SU-DHL-6 (cell line): ENCODE data around the gene FN1.

Experiments
- CTCF ChIP-seq: fragments of 200-600 bp; sonication (generic); IDR thresholded peaks from one replicate; pipeline ENCODE4 v1.5.1; 2017; ENCODE audit warnings: antibody characterized with exemption, mild to moderate bottlenecking, low read length, moderate library complexity; ENCODE audit not compliant: insufficient read depth, poor library complexity, severe bottlenecking
- EZH2phosphoT487 ChIP-seq: fragments of 200-600 bp; sonication (generic), shearing (Covaris generic); conservative IDR thresholded peaks from 2 replicates; pipeline ENCODE4 v1.6.1; 2018; ENCODE audit warnings: mild to moderate bottlenecking, antibody characterized with exemption, low read length, moderate library complexity, mixed read lengths

- TF ChIP-seq CTCF (no peak), EZH2phosphoT487 (no peak)
Measured at GRCh38 chr2:215358891-215359575, 76.8 kb downstream of the FN1 start.
